GM20431 (cell line): ENCODE results near the gene NKX2-4.
"Not testable (repeated sequence)": the region's sequence is repeated elsewhere in the genome, so short reads cannot be mapped to it uniquely, and the experiment has no call there.

Experiments used
- in situ Hi-C: fragments of 300-500 bp; cut with MseI, MboI; formaldehyde crosslinking; loops from one replicate; pipeline ENCODE4 v1.15.0; 2020; ENCODE audit warnings: low sequenced_read_pairs; ENCODE audit not compliant: unreplicated experiment

NKX2-4 gene

GRCh38 chr20:21397341-21398108 is at the start of gene NKX2-4:
Gene NKX2-4 (minus strand): TSS chr20:21397526. CDS start chr20:21397399, 127 bp downstream.
- in situ Hi-C loops: no loop called here

DNA sequence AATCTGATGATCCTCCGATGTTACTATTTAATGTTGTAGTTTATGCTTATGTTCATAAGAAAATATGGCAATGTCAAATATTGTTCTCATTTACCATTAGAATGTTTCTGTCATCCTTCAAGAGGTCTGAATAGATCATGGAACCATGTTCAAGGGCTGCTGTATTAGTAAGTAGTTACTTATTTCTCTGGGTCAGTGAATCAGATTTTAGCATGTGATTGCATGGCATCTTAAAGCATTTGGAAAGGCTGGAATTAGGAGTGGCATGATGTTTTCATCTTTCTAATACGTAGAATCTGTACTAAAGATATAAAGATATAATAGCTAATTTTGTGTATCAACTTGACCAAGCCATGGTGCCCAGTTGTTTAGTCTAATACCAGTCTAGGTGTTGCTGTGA is 40.5 kb upstream of the NKX2-4 start:
- in situ Hi-C loops: no loop called here

DNA sequence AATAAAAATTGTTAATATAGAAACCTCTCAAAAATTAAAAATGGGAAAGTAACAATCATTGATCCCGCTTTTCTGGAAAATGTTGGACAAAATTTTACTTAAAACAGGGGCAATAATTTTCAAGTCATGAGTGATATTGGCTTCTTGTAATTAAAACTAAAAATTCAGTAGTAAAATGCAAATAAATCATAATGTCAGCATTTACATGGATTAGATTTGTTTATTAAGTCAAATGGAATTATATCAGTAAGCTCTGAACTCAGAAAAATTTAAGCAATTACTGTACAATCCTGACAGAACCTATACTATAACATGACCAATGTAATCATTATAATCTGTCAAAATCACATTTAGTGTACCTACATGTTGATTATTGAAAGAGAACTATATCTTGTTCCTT is 39.9 kb upstream of the NKX2-4 start:
- in situ Hi-C loops: no loop called here

GRCh38 chr20:21436205-21436604 is 38.9 kb upstream of the NKX2-4 start:
- in situ Hi-C loops: no loop called here

DNA sequence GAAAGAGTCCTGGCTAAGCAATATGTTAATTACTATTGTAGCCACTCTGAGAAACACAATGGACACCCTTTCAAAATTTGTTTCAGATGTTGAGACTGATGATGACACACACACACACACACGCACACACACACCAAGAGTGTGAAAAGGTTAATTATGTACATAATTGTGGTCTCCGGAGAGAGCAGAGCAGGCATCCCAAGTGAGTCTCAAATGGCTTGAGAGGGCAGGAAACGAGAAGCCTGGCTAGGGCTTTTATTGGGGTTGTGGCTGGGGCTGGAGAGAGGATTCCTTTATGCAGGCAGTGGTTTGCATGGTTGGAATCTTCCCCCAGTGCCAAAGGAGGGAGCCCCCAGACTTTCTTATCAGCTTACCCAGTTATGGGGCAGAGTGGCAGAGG is 38.2 kb upstream of the NKX2-4 start:
- in situ Hi-C loops: no loop called here

DNA sequence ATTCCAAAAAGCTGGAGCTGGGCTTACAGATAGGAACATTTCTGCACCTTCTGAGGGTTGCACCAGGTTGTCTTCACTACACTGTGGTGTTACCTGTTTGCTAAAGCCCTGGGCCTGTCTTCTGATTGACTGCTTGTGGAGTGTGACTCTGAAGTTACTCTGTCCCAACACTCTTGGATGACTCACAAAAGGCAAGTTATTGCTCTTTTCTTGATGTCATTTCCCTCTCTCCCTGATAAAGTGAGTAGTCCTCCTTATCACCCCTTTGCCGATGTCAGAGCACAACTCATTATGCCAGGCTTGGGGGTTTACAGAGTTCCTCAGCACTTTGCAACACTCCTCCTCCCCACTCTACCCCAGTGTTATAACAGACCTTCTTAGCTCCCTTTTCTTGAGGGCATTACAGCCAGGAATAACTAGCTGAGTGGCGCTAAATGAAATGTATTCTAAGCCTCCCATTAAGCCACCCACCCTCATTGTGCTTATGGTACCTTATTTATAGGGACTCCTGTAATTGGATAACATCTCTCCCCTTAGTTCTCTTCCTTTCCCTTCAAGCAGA is 36.1 kb upstream of the NKX2-4 start:
- in situ Hi-C loops: no loop called here

DNA sequence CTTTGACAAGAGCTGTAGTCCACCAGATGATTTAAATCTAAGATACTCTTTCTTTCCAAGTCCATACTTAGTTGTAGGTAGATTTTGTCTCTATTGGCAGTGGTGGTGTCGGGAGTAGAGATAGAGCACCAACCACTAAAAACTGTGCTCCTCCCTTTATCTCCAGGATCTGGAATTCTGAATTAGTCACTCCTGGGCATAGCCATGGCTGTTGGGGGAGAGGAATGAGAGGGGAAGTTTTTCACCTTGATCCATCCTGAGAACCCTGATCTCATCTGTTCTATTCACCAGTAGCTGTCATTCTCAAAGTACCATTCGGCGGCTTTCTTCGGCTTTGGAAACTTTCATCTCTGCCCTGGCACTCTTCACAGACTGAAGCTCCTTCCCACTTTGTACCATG is 35.6 kb upstream of the NKX2-4 start:
- in situ Hi-C loops: no loop called here

- in situ Hi-C loops: no loop called here
Observed at GRCh38 chr20:21430020-21430419, 32.7 kb upstream of the NKX2-4 start.

DNA sequence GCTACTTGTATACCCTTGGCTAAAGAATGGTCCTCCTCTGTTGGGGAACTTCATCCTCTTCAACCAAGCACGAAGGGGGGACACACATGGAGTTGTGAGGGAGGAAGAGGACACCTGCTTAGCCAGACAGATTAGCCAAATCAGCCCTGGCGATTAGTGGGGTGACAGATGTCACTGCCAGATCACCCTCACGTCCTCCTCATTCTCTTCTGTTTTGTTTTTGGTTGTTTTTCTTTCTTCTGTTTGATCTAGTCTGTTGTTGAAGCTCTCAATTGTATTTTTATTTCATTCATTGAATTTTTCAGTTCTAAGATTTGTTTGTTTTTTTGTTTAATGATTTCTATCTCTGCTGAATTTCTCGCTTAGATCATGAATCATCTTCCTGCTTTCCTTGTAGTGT is 27.5 kb upstream of the NKX2-4 start:
- in situ Hi-C loops: no loop called here

- in situ Hi-C loops: not testable (repeated sequence)
Observed at GRCh38 chr20:21423712-21424111, 26.4 kb upstream of the NKX2-4 start.

DNA sequence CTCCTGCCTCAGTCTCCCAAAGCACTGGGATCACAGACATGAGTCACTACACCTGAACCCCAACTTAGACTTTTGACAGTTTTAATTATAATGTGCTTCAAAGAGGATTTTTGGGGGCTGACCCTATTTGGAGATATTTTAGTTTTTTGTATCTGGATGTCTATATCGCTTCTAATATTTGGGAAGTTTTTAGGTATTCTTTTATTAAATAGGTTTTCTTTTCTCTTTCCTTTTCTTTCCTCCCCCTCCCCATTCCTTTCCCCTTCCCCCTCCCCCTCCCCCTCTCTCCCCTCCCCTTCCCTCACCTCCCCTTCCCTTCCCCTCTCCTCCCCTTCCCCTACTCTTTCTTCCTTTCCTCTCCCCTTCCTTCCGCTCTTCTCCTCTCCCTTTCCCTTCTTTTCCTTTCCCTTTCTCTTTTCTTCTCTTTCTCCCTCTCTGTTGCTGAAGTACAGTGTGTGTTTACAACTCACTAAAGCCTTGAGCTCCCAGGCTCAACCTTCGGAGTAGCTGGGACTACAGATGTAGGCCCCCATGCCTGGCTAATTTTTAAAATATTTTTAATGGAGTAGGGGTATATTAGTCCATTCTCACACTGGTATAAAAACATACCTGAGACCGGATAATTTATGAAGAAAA is 24.4 kb upstream of the NKX2-4 start:
- in situ Hi-C loops: no loop called here

GRCh38 chr20:21419147-21419546 is 21.8 kb upstream of the NKX2-4 start:
- in situ Hi-C loops: not testable (repeated sequence)

- in situ Hi-C loops: not testable (repeated sequence)
Observed at GRCh38 chr20:21413996-21414395, 16.7 kb upstream of the NKX2-4 start.

DNA sequence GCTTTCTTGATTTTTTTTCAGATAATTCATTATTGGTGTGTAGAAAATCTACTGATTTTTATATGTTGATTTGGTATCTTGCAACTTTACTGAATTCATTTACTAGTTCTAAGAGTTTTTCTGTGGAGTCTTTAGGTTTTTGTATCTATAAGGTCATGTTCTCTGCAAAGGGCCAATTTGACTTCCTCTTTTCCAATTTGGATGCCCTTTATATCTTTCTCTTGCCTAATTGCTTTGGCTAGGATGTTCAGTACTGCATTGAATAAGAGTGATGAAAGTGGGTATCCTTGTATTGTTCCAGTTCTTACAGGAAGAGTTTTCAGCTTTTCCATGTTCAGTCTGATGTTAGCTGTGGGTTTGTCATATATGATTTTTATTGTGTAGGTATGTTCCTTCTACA is 14.4 kb upstream of the NKX2-4 start:
- in situ Hi-C loops: no loop called here

DNA sequence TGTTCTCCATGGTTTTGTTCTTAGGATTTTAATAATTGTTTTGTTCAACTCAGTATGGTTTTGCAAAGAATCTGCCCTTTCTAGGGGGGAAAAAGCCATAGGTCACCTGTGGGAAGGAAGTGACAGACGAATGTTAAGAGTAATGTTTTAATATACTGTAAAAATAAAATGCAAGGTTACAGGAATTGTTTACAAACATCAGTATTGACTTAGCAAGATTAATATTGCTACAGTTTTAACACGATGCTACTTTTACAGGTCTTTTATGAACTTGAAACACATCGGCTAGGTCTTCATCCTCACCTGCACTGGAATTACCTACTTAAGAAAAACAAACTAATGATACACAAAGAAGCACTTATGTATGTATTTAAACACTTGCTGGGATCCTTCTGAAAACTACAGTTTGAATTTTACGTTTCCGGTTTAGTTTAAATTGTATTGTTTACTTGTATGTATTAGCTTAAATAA is 1.7 kb upstream of the NKX2-4 start:
- in situ Hi-C loops: no loop called here

DNA sequence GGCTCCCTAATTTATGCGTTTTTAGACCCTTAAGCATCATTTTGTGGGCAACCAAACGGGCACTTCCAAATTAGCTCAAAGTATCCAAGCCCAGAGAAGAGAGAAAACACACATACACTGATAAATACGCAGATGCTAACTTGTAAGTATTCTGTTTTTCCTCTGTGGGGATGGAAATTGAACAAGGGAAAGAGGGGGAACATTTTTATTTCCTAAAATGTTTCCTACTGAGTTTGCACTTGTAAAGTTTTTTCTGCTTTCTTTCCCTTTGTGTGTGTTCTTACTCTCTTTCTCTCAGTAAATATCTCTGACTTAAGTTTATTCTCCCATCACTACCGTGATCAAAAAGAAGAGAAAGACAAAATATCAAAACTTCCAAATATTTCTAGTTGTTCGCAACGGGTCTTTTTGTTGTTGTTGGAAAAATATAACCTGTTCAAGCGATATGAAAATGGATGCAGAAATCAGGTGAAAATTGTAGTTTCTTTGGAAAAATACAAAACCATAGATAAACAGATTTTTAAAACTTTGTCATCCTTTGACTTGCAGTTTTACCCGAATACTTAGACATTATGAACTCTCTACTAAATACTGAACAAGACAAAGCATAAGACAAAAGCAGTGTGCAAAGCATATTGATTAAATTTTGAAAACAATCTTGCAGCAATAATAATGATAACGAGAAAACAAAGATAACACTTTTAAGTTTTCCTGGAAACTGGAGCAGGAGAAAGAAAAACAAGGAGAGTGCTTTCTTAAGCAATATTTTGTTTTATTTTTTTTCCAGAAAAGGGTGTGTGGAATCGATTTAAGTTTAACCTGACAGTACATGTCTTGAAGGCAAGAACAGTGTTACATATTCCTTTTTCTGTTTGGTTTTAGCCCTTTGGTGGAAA is 1.0 kb upstream of the NKX2-4 start:
- in situ Hi-C loops: no loop called here

DNA sequence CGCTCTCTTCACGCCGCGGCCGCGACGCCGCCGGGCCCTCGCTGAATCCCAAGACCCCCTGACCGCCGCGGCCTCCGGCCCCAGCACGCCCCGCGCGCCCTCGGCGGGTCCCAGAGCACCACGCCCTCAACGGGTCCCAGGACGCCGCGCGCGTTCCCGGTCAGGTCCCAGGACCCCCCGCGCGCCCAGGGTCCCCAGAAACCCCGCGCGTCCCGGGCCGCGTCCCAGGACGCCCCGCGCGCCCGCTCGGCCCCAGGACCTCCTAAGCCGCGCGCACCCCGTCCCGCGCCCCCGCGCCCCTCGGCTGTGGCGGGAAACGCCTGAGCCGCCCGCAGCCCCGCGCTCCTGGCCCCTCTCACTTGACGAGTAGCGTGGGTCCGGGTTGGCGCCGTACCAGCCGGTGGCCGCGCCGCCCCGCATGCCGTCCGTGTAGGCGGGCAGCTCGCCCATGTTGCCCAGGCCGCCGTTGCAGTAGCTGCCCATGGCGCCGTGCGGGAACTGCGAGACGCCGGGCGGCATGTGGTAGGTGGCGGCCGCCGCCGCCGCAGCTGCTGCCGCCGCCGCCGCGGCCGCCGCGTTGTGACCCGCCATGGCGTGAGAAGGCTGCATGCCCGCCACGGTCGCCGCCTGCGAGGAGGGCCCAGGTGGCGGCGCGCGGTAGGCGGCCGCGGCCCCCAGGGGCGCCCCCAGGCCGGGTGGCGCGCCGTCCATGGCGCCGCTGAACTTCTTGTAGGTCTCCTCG is 556 bp downstream of the NKX2-4 start:
- in situ Hi-C loops: no loop called here

DNA sequence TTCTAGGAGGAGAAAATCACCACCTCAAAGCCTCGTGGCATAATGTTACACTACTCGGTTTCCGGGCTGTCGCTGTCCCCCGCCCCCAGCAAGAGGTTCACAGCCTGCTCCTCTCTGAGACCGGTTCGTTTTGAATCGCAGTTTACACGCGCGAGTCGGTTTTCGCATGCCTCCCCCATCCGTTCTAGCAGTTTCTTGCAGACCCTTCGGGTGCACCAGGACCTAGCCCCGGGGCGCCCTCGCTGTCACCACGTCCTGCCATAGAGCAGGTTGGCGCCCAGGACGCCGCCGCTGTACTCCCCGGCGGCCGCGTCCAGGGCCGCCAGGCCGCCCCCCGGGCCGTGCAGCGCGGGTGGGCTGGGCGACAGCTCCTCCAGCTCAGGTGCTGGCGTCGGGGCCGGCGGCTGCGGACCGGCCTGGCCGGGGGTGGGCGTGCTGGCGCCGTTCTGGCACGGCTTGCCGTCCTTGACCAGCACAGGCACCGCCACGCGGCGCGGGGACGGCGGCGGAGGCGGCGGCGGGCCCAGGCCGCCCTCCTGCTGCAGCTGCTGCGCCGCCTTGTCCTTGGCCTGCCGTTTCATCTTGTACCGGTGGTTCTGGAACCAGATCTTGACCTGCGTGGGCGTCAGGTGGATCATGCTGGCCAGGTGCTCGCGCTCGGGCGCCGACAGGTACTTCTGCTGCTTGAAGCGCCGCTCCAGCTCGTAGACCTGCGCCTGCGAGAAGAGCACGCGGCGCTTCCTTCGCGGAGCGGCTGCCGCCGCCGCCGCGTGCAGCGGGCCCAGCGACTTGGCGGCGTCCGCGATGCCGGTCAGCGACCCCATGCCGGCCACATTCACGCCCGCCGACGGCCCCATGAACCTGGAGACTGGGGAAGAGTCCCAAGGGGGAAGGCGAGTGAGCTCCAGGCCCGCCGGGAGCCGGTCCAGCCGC is 1.4 kb downstream of the NKX2-4 start:
- in situ Hi-C loops: no loop called here
